ENCODE data around the gene CFAP61.

The CFAP61 gene

GRCh38 chr20:20137851-20138250 is 85.5 kb downstream of the CFAP61 start:
- H3K4me3 ChIP-seq (ENCODE audit: low read depth, low read length), result no peak overlapping the region
- no peak for TF ChIP-seq CTCF (IDR thresholded peaks at IDR 0.05; ENCODE audit: borderline replicate concordance, insufficient read depth, low read depth, low read length)

- no peak overlapping the region for H3K4me3 ChIP-seq (ENCODE audit: low read depth, low read length)
- no peak for TF ChIP-seq CTCF (IDR thresholded peaks at IDR 0.05; ENCODE audit: borderline replicate concordance, insufficient read depth, low read depth, low read length)
Observed at GRCh38 chr20:20138301-20139064, 86.2 kb downstream of the CFAP61 start.

- H3K4me3 ChIP-seq (ENCODE audit: low read depth, low read length), result no peak overlapping the region
- TF ChIP-seq CTCF (IDR thresholded peaks at IDR 0.05; ENCODE audit: borderline replicate concordance, insufficient read depth, low read depth, low read length), result no peak
Observed at GRCh38 chr20:20139403-20139802, 87.1 kb downstream of the CFAP61 start.

GRCh38 chr20:20143165-20143564 is 90.8 kb downstream of the CFAP61 start:
- TF ChIP-seq CTCF (IDR thresholded peaks at IDR 0.05; ENCODE audit: borderline replicate concordance, insufficient read depth, low read depth, low read length), result no peak

GRCh38 chr20:20143646-20144045 is 91.3 kb downstream of the CFAP61 start:
- TF ChIP-seq CTCF (IDR thresholded peaks at IDR 0.05; ENCODE audit: borderline replicate concordance, insufficient read depth, low read depth, low read length), result no peak
- H3K4me3 ChIP-seq (ENCODE audit: low read depth, low read length), result no peak overlapping the region

More at GRCh38 chr20:20143165-20143564, 90.8 kb downstream of the CFAP61 start:
- no peak overlapping the region for H3K4me3 ChIP-seq (ENCODE audit: low read depth, low read length)

- no peak overlapping the region for H3K4me3 ChIP-seq (ENCODE audit: low read depth, low read length)
- no peak for TF ChIP-seq CTCF (IDR thresholded peaks at IDR 0.05; ENCODE audit: borderline replicate concordance, insufficient read depth, low read depth, low read length)
Observed at GRCh38 chr20:20148779-20149178, 96.4 kb downstream of the CFAP61 start.

- H3K4me3 ChIP-seq (ENCODE audit: low read depth, low read length), result no peak overlapping the region
- no peak for TF ChIP-seq CTCF (IDR thresholded peaks at IDR 0.05; ENCODE audit: borderline replicate concordance, insufficient read depth, low read depth, low read length)
Observed at GRCh38 chr20:20150241-20150640, 97.9 kb downstream of the CFAP61 start.
